Stomach (tissue), 19 donors: ENCODE measurements around the gene PEF1. TPM values are rescaled to one million over a fixed set of nuclear protein-coding genes. Genes with fewer than 3 reads are reported as not detected.

Experiments
- DNase-seq, 2 donors: peaks; one replicate each; pipeline versions ENCODE4 v3.0.0 to v3.0.0-alpha.2; 2013 to 2019
- H3K27ac ChIP-seq, 5 donors: fragments of 200-600 bp in 4 of 5; sonication (generic) in 4 of 5; one replicate each; pipeline ENCODE4 v1.5.1; 2013 to 2019; ENCODE audit warnings: mild to moderate bottlenecking in 1 of 5, moderate library complexity in 1 of 5
- H3K27me3 ChIP-seq, 3 donors: fragments of 200-600 bp; sonication (generic); one replicate each; pipeline ENCODE4 v1.5.1; 2017 to 2019; ENCODE audit warnings: mixed run types in 1 of 3
- H3K36me3 ChIP-seq, 4 donors: fragments of 200-600 bp; sonication (generic); 1 replicate in 3 of 4; 2 replicates in 1 of 4; pipeline ENCODE4 v1.5.1; 2016 to 2019
- H3K4me1 ChIP-seq, 4 donors: fragments of 200-600 bp; sonication (generic); one replicate each; pipeline ENCODE4 v1.5.1; 2016 to 2019
- H3K4me3 ChIP-seq, 4 donors: fragments of 200-600 bp; sonication (generic) in 3 of 4; one replicate each; pipeline ENCODE4 v1.5.1; 2016 to 2019; ENCODE audit warnings: mild to moderate bottlenecking in 1 of 4
- H3K9me3 ChIP-seq, 4 donors: fragments of 200-600 bp; sonication (generic); one replicate each; pipeline ENCODE4 v1.5.1; 2016 to 2019
- CTCF ChIP-seq, 7 experiments: fragments of 450-650 bp in 4 of 7; fragments of 200-600 bp in 3 of 7; sonication (generic) in 3 of 7; IDR thresholded peaks; one replicate each; pipeline ENCODE4 v1.5.1; 2016 to 2019; ENCODE audit warnings: antibody characterized with exemption in 7 of 7, control low read depth in 2 of 7, mild to moderate bottlenecking in 1 of 7
- EP300 ChIP-seq: sonication (generic); formaldehyde crosslinking; IDR thresholded peaks from one replicate; pipeline ENCODE4 v1.6.1; 2017; ENCODE audit warnings: antibody characterized with exemption
- POLR2A ChIP-seq, 4 donors: fragments of 450-650 bp; IDR thresholded peaks; one replicate each; pipeline ENCODE4 v1.6.1; 2016; ENCODE audit warnings: antibody characterized with exemption in 4 of 4, control low read depth in 2 of 4, mild to moderate bottlenecking in 1 of 4, moderate library complexity in 1 of 4
- POLR2AphosphoS5 ChIP-seq, 3 donors: sonication (generic); formaldehyde crosslinking; IDR thresholded peaks; one replicate each; pipeline ENCODE4 v1.6.1; 2016; ENCODE audit warnings: antibody characterized with exemption in 3 of 3
- WGBS, 5 donors: extraction: QIAGEN DNeasy Blood & Tissue Kit in 3 of 5; methylation state at CpG; one replicate each; pipeline versions ENCODE4 v1.1.5 to v1.1.7; 2013 to 2018; 5-methylcytosine and 5-hydroxymethylcytosine counted together
- intact Hi-C: fragments of 100-400 bp; cut with DNase I; formaldehyde crosslinking; loops from one replicate; pipeline ENCODE4 v1.15.1; 2023; ENCODE audit warnings: low total_unique reads
- long read RNA-seq, 10 donors: transcript quantifications; one replicate each; lab custom pipeline, GENCODE V29; 2026
- polyA plus RNA-seq, 3 donors: library from polyadenylated mRNA; stranded (reverse); fragments of 200-250 nt; gene quantifications; one replicate each; pipeline ENCODE4 v1.2.3, GENCODE V29; 2013
- total RNA-seq, 5 donors: library from RNA; depleted of rRNA; stranded (reverse); fragments of >200 nt; gene quantifications; one replicate each; pipeline versions ENCODE4 v1.1.0 to v1.2.3, GENCODE V29; 2014 to 2016
- donor health status: healthy with polysubstance abuse.
- donor health status: Bipolar disorder and iron deficiency.
- donor health status: healthy.

The PEF1 gene
- total RNA-seq (10 to 100 TPM; 19.7 to 91.0 (median 69.6) TPM), polyA plus RNA-seq (10 to 100 TPM; 54.7 to 71.9 (median 62.7) TPM)
- long read RNA-seq, donor 1, transcript PEF1-201 (5 exons, 1,629 nt), result major isoform, 5 of 5 reads
- long read RNA-seq, donor 1, partial matches to known transcripts, result 0 of 5 reads
- long read RNA-seq, donor 1, other reads (novel, unspliced or antisense), result 0 of 5 reads
- long read RNA-seq, donor 2, transcript PEF1-201 (5 exons, 1,629 nt), result major isoform, 11 of 11 reads
- long read RNA-seq, donor 2, partial matches to known transcripts, result 0 of 11 reads
- long read RNA-seq, donor 2, other reads (novel, unspliced or antisense), result 0 of 11 reads
- long read RNA-seq, donor 3, transcript PEF1-201 (5 exons, 1,629 nt), result major isoform, 9 of 9 reads
- long read RNA-seq, donor 3, partial matches to known transcripts, result 0 of 9 reads
- long read RNA-seq, donor 3, other reads (novel, unspliced or antisense), result 0 of 9 reads
- long read RNA-seq, donor 4, partial matches to known transcripts, result 0 of 3 reads
- long read RNA-seq, donor 4, other reads (novel, unspliced or antisense), result 0 of 3 reads
- long read RNA-seq, donor 5, transcript PEF1-201 (5 exons, 1,629 nt), result major isoform, 10 of 11 reads
- long read RNA-seq, donor 5, partial matches to known transcripts, result 0 of 11 reads
- long read RNA-seq, donor 5, other reads (novel, unspliced or antisense), result 0 of 11 reads
- long read RNA-seq, donor 6, result 0 reads
- long read RNA-seq, donor 7, transcript PEF1-201 (5 exons, 1,629 nt), result major isoform, 23 of 44 reads
- long read RNA-seq, donor 7, partial matches to known transcripts, result 18 of 44 reads
- long read RNA-seq, donor 7, other reads (novel, unspliced or antisense), result 0 of 44 reads
- long read RNA-seq, donor 8, transcript PEF1-201 (5 exons, 1,629 nt), result major isoform, 15 of 15 reads
- long read RNA-seq, donor 8, partial matches to known transcripts, result 0 of 15 reads
- long read RNA-seq, donor 8, other reads (novel, unspliced or antisense), result 0 of 15 reads
- long read RNA-seq, donor 9, transcript PEF1-201 (5 exons, 1,629 nt), result major isoform, 14 of 14 reads
- long read RNA-seq, donor 9, partial matches to known transcripts, result 0 of 14 reads
- long read RNA-seq, donor 9, other reads (novel, unspliced or antisense), result 0 of 14 reads
- long read RNA-seq, donor 10, transcript PEF1-201 (5 exons, 1,629 nt), result major isoform, 7 of 9 reads
- long read RNA-seq, donor 10, partial matches to known transcripts, result 0 of 9 reads
- long read RNA-seq, donor 10, other reads (novel, unspliced or antisense), result 0 of 9 reads

- Histone ChIP-seq H3K9me3 (no peaks in the 10 kb centered on the region), H3K27ac (peak within 1 kb of the TSS; percentile 92 to 100 (median 99)), H3K4me3 (peak within 1 kb of the TSS; percentile 54 to 94 (median 76)), H3K4me1 (peaks cover 21 to 52% (median 49%) of the 10 kb centered on the region in 4 donors), H3K36me3 (no peaks in the 10 kb centered on the region), H3K27me3 (no peaks in the 10 kb centered on the region)
- intact Hi-C loops, result no loop called here
- peak; percentile 99 for DNase-seq
- TF ChIP-seq CTCF (IDR thresholded peaks at IDR 0.05), result no peak
- peak in 2 of 4 donors; percentile 40 to 53 for TF ChIP-seq POLR2A (IDR thresholded peaks at IDR 0.05)
- TF ChIP-seq EP300, result peak; percentile 17
- peak; percentile 75 to 93 (median 85) for TF ChIP-seq POLR2AphosphoS5 (IDR thresholded peaks at IDR 0.05)
- WGBS, 5 donors, result 0% methylated on average over 31 to 56 of the region's 56 CpGs
Measured at GRCh38 chr1:31644560-31645273, at the start of gene PEF1. Gene PEF1, minus strand, starts transcription at chr1:31644876. Its CDS starts 12 bp downstream, at chr1:31644864.

- no peak overlapping the region for H3K4me3 ChIP-seq
- H3K4me1 ChIP-seq, result peaks cover 5 to 22% (median 16%) of the 10 kb centered on the region in 4 donors
- no peak for DNase-seq
- no peaks in the 10 kb centered on the region for H3K27me3 ChIP-seq
- H3K27ac ChIP-seq, result no peak overlapping the region
- intact Hi-C loops, result no loop called here
- TF ChIP-seq EP300 (no peak), CTCF (IDR thresholded peaks at IDR 0.05) (no peak), POLR2A (IDR thresholded peaks at IDR 0.05) (no peak), POLR2AphosphoS5 (IDR thresholded peaks at IDR 0.05) (no peak)
- H3K36me3 ChIP-seq, result peaks cover 0 to 83% (median 53%) of the 10 kb centered on the region in 4 donors
- no peaks in the 10 kb centered on the region for H3K9me3 ChIP-seq
- 82 to 84% (median 83%) methylated on average over 10 of the region's 10 CpGs for WGBS, 5 donors
Measured at GRCh38 chr1:31693231-31693630, 48.6 kb upstream of the PEF1 start.

GRCh38 chr1:31691951-31692350 lies 47.3 kb upstream of the PEF1 start:
- peaks cover 0 to 71% (median 43%) of the 10 kb centered on the region in 4 donors for H3K36me3 ChIP-seq
- intact Hi-C loops, result no loop called here
- TF ChIP-seq CTCF (IDR thresholded peaks at IDR 0.05) (no peak), POLR2AphosphoS5 (IDR thresholded peaks at IDR 0.05) (no peak), POLR2A (IDR thresholded peaks at IDR 0.05) (no peak), EP300 (no peak)
- no peak overlapping the region for H3K27ac ChIP-seq
- H3K9me3 ChIP-seq, result no peaks in the 10 kb centered on the region
- no peaks in the 10 kb centered on the region for H3K27me3 ChIP-seq
- DNase-seq, result no peak
- peaks cover 5 to 29% (median 18%) of the 10 kb centered on the region in 4 donors for H3K4me1 ChIP-seq
- WGBS, 5 donors, result 84 to 90% (median 86%) methylated on average over 10 to 11 of the region's 11 CpGs
- no peak overlapping the region for H3K4me3 ChIP-seq
